ENCODE data around the gene KIF26B.

DNA sequence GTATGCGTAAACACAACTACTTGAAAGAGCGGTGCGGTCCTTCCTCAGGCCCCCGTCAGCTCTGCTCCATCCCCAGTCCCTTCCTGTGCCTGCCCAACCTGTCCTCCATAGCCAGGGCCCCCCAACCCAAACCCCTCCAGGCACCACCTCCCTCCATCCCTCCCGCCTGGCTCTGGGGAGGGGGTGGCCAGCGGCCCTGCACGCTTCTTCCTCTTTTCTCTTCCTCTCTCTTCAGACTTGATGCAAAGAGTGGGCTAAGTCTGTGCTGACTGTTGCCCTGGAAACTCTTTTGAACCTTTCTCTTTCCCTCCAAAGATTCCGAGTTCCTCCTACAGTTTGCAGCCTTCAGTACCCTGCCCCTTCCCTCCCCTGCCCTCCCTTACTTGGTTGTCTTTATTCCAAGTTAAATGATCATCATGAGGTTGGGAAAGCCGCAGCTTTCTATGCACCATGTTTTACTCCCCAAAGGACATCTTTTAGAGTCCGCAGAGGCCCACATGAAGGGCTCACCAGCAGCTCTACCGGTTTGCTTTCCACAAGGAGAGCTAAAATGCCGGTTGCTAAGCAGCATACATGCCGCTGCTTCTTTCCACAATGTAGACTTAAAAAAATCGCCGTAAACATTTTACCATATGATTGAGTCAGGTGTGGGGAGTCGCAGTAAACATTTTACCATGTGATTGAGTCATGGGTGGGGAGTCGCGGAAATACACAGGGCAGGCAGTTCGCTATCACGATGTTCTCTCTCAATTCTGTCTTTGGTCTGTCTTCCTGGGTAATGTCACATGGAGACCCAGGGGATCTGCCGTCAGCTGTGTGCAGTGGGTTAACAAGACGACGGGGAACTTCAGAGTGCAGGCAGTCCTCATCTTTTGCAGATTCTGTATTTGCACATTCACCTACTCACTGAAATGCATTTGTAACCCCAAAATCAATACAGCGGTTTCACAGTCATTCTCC is 525.3 kb downstream of the KIF26B start:
- TF ChIP-seq, protein P1, sequence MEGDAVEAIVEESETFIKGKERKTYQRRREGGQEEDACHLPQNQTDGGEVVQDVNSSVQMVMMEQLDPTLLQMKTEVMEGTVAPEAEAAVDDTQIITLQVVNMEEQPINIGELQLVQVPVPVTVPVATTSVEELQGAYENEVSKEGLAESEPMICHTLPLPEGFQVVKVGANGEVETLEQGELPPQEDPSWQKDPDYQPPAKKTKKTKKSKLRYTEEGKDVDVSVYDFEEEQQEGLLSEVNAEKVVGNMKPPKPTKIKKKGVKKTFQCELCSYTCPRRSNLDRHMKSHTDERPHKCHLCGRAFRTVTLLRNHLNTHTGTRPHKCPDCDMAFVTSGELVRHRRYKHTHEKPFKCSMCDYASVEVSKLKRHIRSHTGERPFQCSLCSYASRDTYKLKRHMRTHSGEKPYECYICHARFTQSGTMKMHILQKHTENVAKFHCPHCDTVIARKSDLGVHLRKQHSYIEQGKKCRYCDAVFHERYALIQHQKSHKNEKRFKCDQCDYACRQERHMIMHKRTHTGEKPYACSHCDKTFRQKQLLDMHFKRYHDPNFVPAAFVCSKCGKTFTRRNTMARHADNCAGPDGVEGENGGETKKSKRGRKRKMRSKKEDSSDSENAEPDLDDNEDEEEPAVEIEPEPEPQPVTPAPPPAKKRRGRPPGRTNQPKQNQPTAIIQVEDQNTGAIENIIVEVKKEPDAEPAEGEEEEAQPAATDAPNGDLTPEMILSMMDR (IDR thresholded peaks at IDR 0.05), result no peak
- TF ChIP-seq POLR2A (IDR thresholded peaks at IDR 0.05), result no peak
